ENCODE measurements around the gene FZR1.

DNA sequence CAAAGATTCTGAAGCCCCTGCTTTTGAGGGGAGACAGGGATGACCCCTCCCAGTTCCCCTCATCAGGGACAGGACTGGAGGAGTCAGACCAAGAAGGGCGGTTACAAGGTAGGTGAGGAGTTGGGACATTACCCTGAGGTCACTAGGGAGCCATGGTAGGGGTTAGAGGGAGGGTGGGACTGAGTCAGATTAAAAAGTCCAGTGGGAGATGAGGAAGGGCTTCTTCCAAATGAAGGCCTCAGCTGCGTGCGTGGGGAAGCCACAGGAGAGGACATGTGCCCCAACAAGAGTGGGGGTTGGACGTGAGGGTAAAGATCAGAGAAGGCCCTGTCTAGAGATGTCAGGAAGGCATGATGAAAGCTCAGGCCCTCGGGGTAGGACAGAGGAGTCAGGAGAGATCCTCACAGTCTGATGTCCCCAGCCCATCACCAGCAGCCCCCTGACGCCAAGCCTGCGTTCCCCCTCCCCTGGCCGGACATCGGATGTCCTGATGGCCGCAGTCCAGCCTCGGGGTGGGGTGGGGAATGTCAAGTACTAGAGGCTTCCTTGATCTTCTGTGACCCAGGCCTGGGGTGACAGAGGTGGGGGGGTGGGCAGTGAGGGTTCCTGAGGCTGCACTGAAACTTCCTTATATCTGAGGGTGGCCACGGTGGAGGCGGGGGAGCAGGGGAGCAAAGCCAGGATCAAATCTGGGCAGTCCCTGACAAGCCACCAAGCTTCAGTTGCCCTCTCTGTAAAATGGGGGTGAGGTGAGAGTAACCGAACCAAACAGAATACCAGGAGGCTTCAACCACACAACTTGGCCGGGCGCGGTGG, 57.8 kb downstream of the FZR1 start:
- TF ChIP-seq POLR2AphosphoS5 (IDR thresholded peaks at IDR 0.05), result no peak
- TF ChIP-seq, protein P1, sequence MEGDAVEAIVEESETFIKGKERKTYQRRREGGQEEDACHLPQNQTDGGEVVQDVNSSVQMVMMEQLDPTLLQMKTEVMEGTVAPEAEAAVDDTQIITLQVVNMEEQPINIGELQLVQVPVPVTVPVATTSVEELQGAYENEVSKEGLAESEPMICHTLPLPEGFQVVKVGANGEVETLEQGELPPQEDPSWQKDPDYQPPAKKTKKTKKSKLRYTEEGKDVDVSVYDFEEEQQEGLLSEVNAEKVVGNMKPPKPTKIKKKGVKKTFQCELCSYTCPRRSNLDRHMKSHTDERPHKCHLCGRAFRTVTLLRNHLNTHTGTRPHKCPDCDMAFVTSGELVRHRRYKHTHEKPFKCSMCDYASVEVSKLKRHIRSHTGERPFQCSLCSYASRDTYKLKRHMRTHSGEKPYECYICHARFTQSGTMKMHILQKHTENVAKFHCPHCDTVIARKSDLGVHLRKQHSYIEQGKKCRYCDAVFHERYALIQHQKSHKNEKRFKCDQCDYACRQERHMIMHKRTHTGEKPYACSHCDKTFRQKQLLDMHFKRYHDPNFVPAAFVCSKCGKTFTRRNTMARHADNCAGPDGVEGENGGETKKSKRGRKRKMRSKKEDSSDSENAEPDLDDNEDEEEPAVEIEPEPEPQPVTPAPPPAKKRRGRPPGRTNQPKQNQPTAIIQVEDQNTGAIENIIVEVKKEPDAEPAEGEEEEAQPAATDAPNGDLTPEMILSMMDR (IDR thresholded peaks at IDR 0.05), result no peak

Data from prostate gland (tissue), 2 donors.